CD14-positive monocyte (primary cell): ENCODE data around the gene DNAJC3. TPM values are rescaled to one million over a fixed set of nuclear protein-coding genes. Genes with fewer than 3 reads are reported as not detected.

ENCODE experiments used
- DNase-seq, 3 donors: peaks; one replicate each; pipeline ENCODE4 v3.0.0-alpha.2; 2011 to 2022
- H2AFZ ChIP-seq: 2 replicates; pipeline ENCODE4 v1.6.0; 2012; ENCODE audit warnings: mild to moderate bottlenecking, low read depth, low read length, inconsistent platforms; ENCODE audit not compliant: insufficient read depth, poor library complexity, severe bottlenecking
- H3K27ac ChIP-seq, 2 donors: 1 replicate in 1 of 2; 2 replicates in 1 of 2; pipeline ENCODE4 v1.5.1; 2012 to 2013; ENCODE audit warnings: low read length in 2 of 2, control low read depth in 1 of 2, inconsistent platforms in 1 of 2, low read depth in 1 of 2, mild to moderate bottlenecking in 1 of 2
- H3K27me3 ChIP-seq, 2 donors: one replicate each; pipeline versions ENCODE4 v1.6.0 to v1.6.1; 2011 to 2013; ENCODE audit warnings: low read length in 2 of 2; ENCODE audit not compliant: control insufficient read depth in 2 of 2, insufficient read depth in 2 of 2
- H3K36me3 ChIP-seq, 2 donors: replicated peaks in 1 of 2; 1 replicate in 1 of 2; 2 replicates in 1 of 2; pipeline versions ENCODE4 v1.5.1 to v1.6.1; 2012 to 2013; ENCODE audit warnings: low read length in 2 of 2, control low read depth in 1 of 2, inconsistent platforms in 1 of 2, mild to moderate bottlenecking in 1 of 2; ENCODE audit not compliant: insufficient read depth in 2 of 2, control insufficient read depth in 1 of 2
- H3K4me1 ChIP-seq, 2 donors: 1 replicate in 1 of 2; 2 replicates in 1 of 2; pipeline versions ENCODE4 v1.5.1 to v1.6.1; 2012 to 2013; ENCODE audit warnings: low read length in 2 of 2, control low read depth in 1 of 2, inconsistent platforms in 1 of 2, mild to moderate bottlenecking in 1 of 2, moderate library complexity in 1 of 2; ENCODE audit not compliant: insufficient read depth in 2 of 2, control insufficient read depth in 1 of 2
- H3K4me2 ChIP-seq: replicated peaks from 2 replicates; pipeline ENCODE3; 2012; ENCODE audit warnings: low read length, moderate library complexity, mild to moderate bottlenecking; ENCODE audit not compliant: poor library complexity, severe bottlenecking; ENCODE audit errors: extremely low read depth
- H3K4me3 ChIP-seq, 3 experiments: fragments of 200-600 bp in 1 of 3; sonication (generic) in 1 of 3; replicated peaks in 1 of 3; 1 replicate in 2 of 3; 2 replicates in 1 of 3; pipeline ENCODE4 v1.5.1; 2011 to 2013; ENCODE audit warnings: low read length in 3 of 3, mild to moderate bottlenecking in 3 of 3, control low read depth in 2 of 3, low read depth in 2 of 3, inconsistent platforms in 1 of 3, moderate library complexity in 1 of 3
- H3K79me2 ChIP-seq: 2 replicates; pipeline ENCODE4 v1.6.0; 2012; ENCODE audit warnings: mild to moderate bottlenecking, control low read depth, inconsistent platforms, low read length, moderate library complexity; ENCODE audit not compliant: insufficient read depth
- H3K9ac ChIP-seq: 2 replicates; pipeline ENCODE4 v1.6.0; 2017; ENCODE audit warnings: low read length, mild to moderate bottlenecking; ENCODE audit not compliant: insufficient read depth, poor library complexity, severe bottlenecking
- H3K9me3 ChIP-seq, 2 donors: replicated peaks in 1 of 2; 1 replicate in 1 of 2; 2 replicates in 1 of 2; pipeline versions ENCODE4 v1.5.1 to v1.6.1; 2012 to 2013; ENCODE audit warnings: low read length in 2 of 2, control low read depth in 1 of 2; ENCODE audit not compliant: control insufficient read depth in 1 of 2, insufficient read depth in 1 of 2
- H4K20me1 ChIP-seq: 2 replicates; pipeline ENCODE4 v1.6.0; 2012; ENCODE audit warnings: mild to moderate bottlenecking, low read length, control low read depth, moderate library complexity; ENCODE audit not compliant: insufficient read depth
- H3K27ac Mint-ChIP-seq, 7 donors: one replicate each; pipeline ENCODE4 v1.8.0; 2020; ENCODE audit warnings: mild to moderate bottlenecking in 7 of 7, mixed read lengths in 7 of 7, moderate library complexity in 6 of 7, inconsistent platforms in 2 of 7
- H3K27me3 Mint-ChIP-seq, 3 donors: one replicate each; pipeline ENCODE4 v1.8.0; 2021 to 2022; ENCODE audit warnings: low read depth in 3 of 3, mild to moderate bottlenecking in 3 of 3, mixed read lengths in 3 of 3, moderate library complexity in 3 of 3, inconsistent platforms in 1 of 3
- H3K36me3 Mint-ChIP-seq, 2 donors: one replicate each; pipeline ENCODE4 v1.8.0; 2020; ENCODE audit warnings: mixed read lengths in 2 of 2, inconsistent platforms in 1 of 2, mild to moderate bottlenecking in 1 of 2
- H3K4me1 Mint-ChIP-seq: one replicate; pipeline ENCODE4 v1.8.0; 2020; ENCODE audit warnings: mild to moderate bottlenecking, mixed read lengths
- H3K4me3 Mint-ChIP-seq, 2 donors: one replicate each; pipeline ENCODE4 v1.8.0; 2020; ENCODE audit warnings: mild to moderate bottlenecking in 2 of 2, mixed read lengths in 2 of 2, moderate library complexity in 1 of 2
- H3K9me3 Mint-ChIP-seq, 7 donors: one replicate each; pipeline ENCODE4 v1.8.0; 2020 to 2022; ENCODE audit warnings: mixed read lengths in 7 of 7, mild to moderate bottlenecking in 6 of 7, moderate library complexity in 6 of 7, inconsistent platforms in 2 of 7
- WGBS: methylation state at CpG from one replicate; pipeline ENCODE4 v1.1.5; 2013; ENCODE audit warnings: missing lambda C conversion rate; ENCODE audit not compliant: insufficient coverage; 5-methylcytosine and 5-hydroxymethylcytosine counted together
- intact Hi-C, 2 donors: fragments of 100-400 bp; cut with micrococcal nuclease; formaldehyde crosslinking; loops; one replicate each; pipeline versions ENCODE4 v1.15.0 to v1.15.1; 2023
- polyA plus RNA-seq, 3 donors: library from polyadenylated mRNA; depleted of rRNA in 1 of 3; unstranded in 2 of 3; stranded (reverse) in 1 of 3; fragments of 300-500 nt in 2 of 3; fragments of >200 nt in 1 of 3; fragmentation: Illumina TruSeq in 2 of 3; gene quantifications; 1 replicate in 2 of 3; 2 replicates in 1 of 3; pipeline ENCODE4 v1.2.3, GENCODE V29; 2012 to 2021
- TF ChIP-seq, protein P1 (sequence below): fragments of 200-600 bp; IDR thresholded peaks from one replicate; pipeline ENCODE4 v1.8.0; 2022; ENCODE audit warnings: antibody characterized with exemption, mild to moderate bottlenecking

Gene DNAJC3
- polyA plus RNA-seq, 3 donors, result 11.1 to 27.6 (median 22.3) TPM

DNA sequence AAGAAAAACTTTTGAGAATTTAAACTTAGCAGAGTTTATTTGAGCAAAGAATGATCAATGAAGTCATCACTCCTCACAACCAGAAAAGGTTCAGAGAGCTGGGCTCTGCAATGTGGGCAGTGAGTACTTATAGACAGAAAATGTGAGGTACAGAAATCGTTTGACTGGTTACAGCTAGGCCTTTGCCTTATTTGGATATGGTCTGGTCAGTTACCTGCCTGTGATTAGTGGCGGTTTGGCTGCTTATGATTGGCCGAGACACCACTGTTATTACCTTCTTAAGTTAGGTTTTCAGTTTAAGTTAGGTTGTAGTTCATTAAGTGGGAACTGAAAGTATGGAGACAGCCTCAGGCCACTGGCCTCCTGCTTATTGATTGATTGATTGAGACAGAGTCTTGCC lies 66.3 kb downstream of the DNAJC3 start:
- Mint-ChIP-seq H3K27ac (no peak overlapping the region), H3K4me3 (no peak overlapping the region), H3K9me3 (peaks cover 2 to 7% (median 2%) of the 10 kb centered on the region in 7 donors), H3K36me3 (peaks cover 16 to 20% of the 10 kb centered on the region in 2 donors), H3K4me1 (peaks cover 18% of the 10 kb centered on the region), H3K27me3 (no peaks in the 10 kb centered on the region)
- WGBS, result 80% methylated on average over 1 of the region's 3 CpGs
- H3K4me2 ChIP-seq, result no peak overlapping the region
- peak overlapping the region in 1 of 2 donors; percentile 20 for H3K27ac ChIP-seq
- DNase-seq, result no peak
- no peaks in the 10 kb centered on the region for H3K9me3 ChIP-seq
- TF ChIP-seq, protein P1, sequence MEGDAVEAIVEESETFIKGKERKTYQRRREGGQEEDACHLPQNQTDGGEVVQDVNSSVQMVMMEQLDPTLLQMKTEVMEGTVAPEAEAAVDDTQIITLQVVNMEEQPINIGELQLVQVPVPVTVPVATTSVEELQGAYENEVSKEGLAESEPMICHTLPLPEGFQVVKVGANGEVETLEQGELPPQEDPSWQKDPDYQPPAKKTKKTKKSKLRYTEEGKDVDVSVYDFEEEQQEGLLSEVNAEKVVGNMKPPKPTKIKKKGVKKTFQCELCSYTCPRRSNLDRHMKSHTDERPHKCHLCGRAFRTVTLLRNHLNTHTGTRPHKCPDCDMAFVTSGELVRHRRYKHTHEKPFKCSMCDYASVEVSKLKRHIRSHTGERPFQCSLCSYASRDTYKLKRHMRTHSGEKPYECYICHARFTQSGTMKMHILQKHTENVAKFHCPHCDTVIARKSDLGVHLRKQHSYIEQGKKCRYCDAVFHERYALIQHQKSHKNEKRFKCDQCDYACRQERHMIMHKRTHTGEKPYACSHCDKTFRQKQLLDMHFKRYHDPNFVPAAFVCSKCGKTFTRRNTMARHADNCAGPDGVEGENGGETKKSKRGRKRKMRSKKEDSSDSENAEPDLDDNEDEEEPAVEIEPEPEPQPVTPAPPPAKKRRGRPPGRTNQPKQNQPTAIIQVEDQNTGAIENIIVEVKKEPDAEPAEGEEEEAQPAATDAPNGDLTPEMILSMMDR, result no peak
- no peak overlapping the region for H3K4me3 ChIP-seq
- no peaks in the 10 kb centered on the region for H3K27me3 ChIP-seq
- intact Hi-C loops, result no loop called here
- peaks cover 70% of the 10 kb centered on the region for H4K20me1 ChIP-seq
- peaks cover 69% of the 10 kb centered on the region for H3K79me2 ChIP-seq
- no peak overlapping the region for H2AFZ ChIP-seq
- peaks cover 5 to 12% of the 10 kb centered on the region in 2 donors for H3K36me3 ChIP-seq
- H3K9ac ChIP-seq, result no peak overlapping the region
- H3K4me1 ChIP-seq, result no peaks in the 10 kb centered on the region

DNA sequence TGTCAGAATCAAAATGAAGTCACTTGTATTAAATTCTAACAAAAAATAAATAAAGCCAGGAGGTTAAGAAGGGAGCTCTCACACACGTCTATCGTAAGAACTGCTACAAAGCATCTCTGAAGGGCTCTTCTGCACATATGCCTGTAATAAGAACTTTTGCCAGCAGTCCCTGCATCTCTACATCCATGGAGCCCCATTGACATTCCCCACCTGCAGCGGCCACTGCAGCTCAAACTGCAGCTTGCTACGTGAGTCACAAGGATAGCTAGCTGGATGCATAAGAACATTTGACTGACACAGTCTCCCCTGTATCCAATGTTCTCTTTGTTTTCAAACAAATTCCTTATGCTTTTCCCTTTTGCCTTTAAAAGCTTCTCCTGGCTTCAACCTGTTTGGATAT lies 68.3 kb downstream of the DNAJC3 start:
- Mint-ChIP-seq H3K9me3 (peaks cover 0 to 4% (median 0%) of the 10 kb centered on the region in 7 donors), H3K27ac (no peak overlapping the region), H3K4me3 (no peak overlapping the region), H3K4me1 (peaks cover 22% of the 10 kb centered on the region), H3K27me3 (no peaks in the 10 kb centered on the region), H3K36me3 (peaks cover 14 to 32% of the 10 kb centered on the region in 2 donors)
- no peak overlapping the region for H2AFZ ChIP-seq
- H3K36me3 ChIP-seq, result peaks cover 5 to 12% of the 10 kb centered on the region in 2 donors
- peak overlapping the region in 1 of 2 donors; percentile 9 for H3K27ac ChIP-seq
- H3K79me2 ChIP-seq, result peaks cover 86% of the 10 kb centered on the region
- H3K4me1 ChIP-seq, result no peaks in the 10 kb centered on the region
- WGBS, result 96% methylated on average over 4 of the region's 4 CpGs
- TF ChIP-seq, protein P1, result no peak
- H4K20me1 ChIP-seq, result peaks cover 81% of the 10 kb centered on the region
- H3K9me3 ChIP-seq, result no peaks in the 10 kb centered on the region
- H3K4me2 ChIP-seq, result no peak overlapping the region
- no peak overlapping the region for H3K4me3 ChIP-seq
- intact Hi-C loops, result no loop called here
- no peaks in the 10 kb centered on the region for H3K27me3 ChIP-seq
- no peak overlapping the region for H3K9ac ChIP-seq
- no peak for DNase-seq
